NCI-H2196 (cell line): ENCODE measurements around the gene SCARB1.

ENCODE experiments used
- DNase-seq: peaks from one replicate; lab custom pipeline; 2025; ENCODE audit not compliant: unreplicated experiment; lab: John Stamatoyannopoulos, UW

SCARB1 gene

DNA sequence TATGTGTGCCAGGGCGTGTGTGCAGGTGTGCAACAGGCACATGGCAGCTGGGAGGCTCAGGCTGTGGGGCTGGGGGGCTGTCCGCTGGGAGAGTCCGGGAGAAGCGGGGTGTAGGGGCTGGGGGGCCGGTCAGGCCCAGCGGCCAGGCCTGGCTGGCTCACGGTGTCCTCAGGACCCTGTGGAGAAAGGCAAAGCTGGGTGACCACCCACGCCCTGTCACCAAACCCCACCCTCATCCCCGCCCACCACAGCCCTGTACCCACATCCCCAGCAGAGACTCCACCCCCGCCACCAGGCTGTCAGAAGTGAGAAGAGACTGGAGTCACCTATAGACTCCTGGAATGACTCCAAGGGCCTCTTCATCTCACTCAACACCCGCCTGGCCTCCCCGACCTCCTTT lies 85.3 kb downstream of the SCARB1 start:
- DNase-seq, result no peak

DNA sequence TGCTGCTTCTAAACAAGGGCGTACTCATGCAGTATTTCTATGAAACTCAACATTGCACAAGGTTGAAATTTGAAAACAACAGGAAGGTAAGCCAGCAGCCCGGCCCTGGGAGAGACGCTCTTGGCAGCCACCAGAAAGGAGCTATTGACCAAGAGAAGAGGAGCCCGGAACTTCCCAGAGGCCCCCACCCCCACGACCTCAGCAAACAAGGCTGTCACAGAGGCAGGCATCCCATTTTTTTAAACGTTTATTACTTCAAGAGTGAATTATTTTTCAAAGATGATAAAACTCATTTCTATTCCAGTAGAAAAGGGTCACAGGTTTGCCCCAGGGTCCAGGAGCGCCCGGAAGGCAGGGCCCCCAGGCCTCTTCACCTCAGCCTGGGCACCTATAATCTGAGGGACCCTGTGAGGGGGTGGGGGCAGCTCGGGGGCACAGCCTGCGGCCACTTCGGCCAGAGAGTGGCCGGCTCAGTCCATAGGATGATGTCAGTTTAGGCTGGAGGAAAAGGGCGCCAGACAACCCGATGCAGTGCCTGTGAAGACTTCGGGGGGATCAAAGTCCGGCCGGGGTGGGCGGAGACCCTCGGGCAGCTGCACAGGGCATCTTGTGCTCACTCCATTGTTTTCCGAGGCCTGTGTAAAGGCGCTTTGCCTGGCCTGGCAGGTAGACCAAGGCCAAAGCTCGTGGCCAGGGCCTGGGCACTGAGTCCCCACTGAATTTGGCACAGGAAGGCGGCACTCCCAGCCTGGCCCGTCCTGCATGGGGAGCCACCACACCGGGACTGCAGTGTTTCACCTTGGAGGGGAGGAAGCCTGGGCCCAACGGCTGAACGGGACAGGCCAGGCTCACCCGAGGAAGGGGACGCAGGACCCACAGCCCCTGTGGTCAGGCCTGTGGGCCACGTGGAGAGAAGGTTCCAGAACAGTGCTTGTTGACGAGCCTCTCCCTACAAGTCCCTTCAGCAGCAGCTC lies 86.0 kb downstream of the SCARB1 start:
- DNase-seq, result no peak

- DNase-seq, result no peak
These were observed 87.5 kb downstream of the SCARB1 start for GRCh38 chr12:124776125-124776513.

GRCh38 chr12:124774462-124775167 lies 89.0 kb downstream of the SCARB1 start:
- DNase-seq, result no peak

DNA sequence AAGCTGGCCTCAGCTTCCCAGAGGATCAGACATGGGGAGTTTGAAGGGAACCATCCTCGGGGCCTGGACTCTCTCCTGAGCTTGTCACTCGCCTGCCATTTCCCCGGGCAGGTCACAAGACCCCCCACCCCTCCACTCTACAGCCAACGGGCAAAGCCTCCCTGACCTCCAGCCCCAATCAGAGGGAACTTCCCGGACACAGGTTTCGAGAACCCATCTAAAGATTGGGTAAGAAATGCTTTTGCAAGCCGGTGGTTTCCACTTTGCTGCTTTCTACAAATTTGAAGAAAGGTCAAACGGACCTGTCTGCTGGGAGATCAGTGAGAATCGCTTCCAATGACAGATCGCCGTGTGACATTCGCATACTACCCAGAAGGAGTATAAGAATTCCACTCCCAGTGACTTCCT lies 89.6 kb downstream of the SCARB1 start:
- DNase-seq, result no peak

- DNase-seq, result no peak
These were observed 91.1 kb downstream of the SCARB1 start for GRCh38 chr12:124772289-124773170.

GRCh38 chr12:124771462-124772288 lies 92.0 kb downstream of the SCARB1 start:
- peak; percentile 87 for DNase-seq

DNA sequence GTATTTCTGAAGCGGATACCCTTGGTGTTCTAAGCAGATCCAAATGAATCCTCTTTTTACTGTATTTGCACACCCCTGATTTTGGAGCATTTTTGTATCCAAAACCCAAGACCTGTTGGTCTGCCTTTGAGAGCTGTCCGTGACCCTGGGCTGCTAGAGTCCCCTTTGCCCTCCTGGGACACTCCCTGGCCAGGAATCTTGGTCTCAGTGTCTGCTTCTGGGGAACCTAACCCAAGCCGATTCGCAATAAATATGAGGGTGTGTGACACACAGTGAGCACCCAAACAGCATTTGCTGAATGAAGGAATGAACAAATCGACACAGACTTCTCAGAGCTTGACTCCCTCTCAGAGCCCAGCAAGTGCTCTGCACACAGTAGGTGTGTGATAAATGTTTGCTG lies 92.9 kb downstream of the SCARB1 start:
- no peak for DNase-seq

GRCh38 chr12:124769881-124770512 lies 93.7 kb downstream of the SCARB1 start:
- DNase-seq, result no peak

- no peak for DNase-seq
These were observed 94.5 kb downstream of the SCARB1 start for GRCh38 chr12:124769163-124769530.

GRCh38 chr12:124768452-124769162 lies 95.1 kb downstream of the SCARB1 start:
- no peak for DNase-seq

DNA sequence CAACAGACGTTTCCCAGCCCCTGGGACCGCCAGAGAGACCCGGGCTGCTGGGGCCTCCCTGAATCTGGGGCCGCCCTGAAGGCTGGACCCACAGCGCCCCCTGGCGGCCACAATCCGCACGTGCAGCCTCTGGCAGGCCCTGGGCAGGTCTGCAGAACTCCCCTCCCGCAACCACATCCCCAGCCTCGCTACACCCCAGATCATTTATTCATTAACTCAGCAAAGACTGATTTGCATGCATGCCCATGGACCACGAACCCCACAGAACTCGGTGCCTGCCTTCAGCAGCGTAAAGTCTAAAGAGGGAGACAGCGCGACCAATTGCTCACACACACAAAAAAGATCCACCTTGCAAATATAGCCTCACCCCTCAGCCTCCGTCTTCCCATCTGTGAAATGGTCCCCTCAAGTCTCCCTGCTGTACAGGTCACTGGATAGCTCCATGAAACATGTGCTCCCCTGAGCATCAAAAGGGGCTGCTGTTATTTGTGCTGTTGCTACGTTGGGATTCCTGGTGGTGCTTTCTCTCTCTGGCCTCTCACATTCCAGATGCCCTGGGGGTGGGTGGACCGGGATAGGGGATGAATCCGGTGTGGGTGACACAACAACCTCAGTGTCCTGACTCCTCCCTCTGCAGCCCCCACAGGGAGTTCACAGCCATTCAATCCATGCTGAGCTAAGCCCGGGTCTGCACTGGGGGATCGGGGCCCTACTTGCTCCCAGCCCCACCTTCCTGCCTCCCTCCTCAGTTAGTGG lies 96.4 kb downstream of the SCARB1 start:
- DNase-seq, result peak; percentile 65

- no peak for DNase-seq
These were observed 97.0 kb downstream of the SCARB1 start for GRCh38 chr12:124766727-124767065.

- DNase-seq, result no peak
These were observed 97.8 kb downstream of the SCARB1 start for GRCh38 chr12:124765581-124766489.

GRCh38 chr12:124764870-124765580 lies 98.6 kb downstream of the SCARB1 start:
- DNase-seq, result no peak

GRCh38 chr12:124764451-124764850 lies 99.2 kb downstream of the SCARB1 start:
- peak; percentile 14 for DNase-seq

GRCh38 chr12:124763594-124763979 lies 100.1 kb downstream of the SCARB1 start:
- DNase-seq, result no peak
